SK-N-SH (cell line): ENCODE results near the gene AFAP1. TPM values are rescaled to one million over a fixed set of nuclear protein-coding genes. Genes with fewer than 3 reads are reported as not detected.

ENCODE experiments used
- CTCF ChIA-PET: fragments of 300-600, 350-600 bp; formaldehyde crosslinking; extraction: SDS; loops from one replicate; lab custom pipeline; 2021; lab: Yijun Ruan, JAX
- POLR2A ChIA-PET: fragments of 350-600 bp; sonication (Branson Sonifier 250); formaldehyde crosslinking; extraction: SDS; loops from one replicate; lab custom pipeline; 2020; ENCODE audit warnings: antibody characterized with exemption, inconsistent platforms; lab: Yijun Ruan, JAX
- DNase-seq: peaks from one replicate; pipeline ENCODE4 v3.0.0; 2012
- H2AFZ ChIP-seq: fragments of 200-600 bp; sonication (generic); 2 replicates; pipeline ENCODE4 v1.8.1; 2016; ENCODE audit warnings: antibody characterized with exemption, mild to moderate bottlenecking, low read depth
- H3F3A ChIP-seq: fragments of 200-600 bp; sonication (generic); replicated peaks from 2 replicates; pipeline ENCODE3; 2016; ENCODE audit warnings: antibody characterized with exemption, mild to moderate bottlenecking; ENCODE audit not compliant: insufficient read depth
- H3K27ac ChIP-seq, 2 experiments: fragments of 200-500 bp in 1 of 2; fragments of 200-600 bp in 1 of 2; sonication (Bioruptor generic) in 1 of 2; sonication (generic), shearing (Covaris generic) in 1 of 2; 2 replicates each; pipeline versions ENCODE4 v1.5.1 to v1.6.1; 2014 to 2016; ENCODE audit warnings: low read depth in 2 of 2, inconsistent platforms in 1 of 2, low read length in 1 of 2, mild to moderate bottlenecking in 1 of 2, mixed read lengths in 1 of 2
- H3K27me3 ChIP-seq: fragments of 200-600 bp; sonication (generic), shearing (Covaris generic); 2 replicates; pipeline ENCODE4 v1.6.1; 2016; ENCODE audit warnings: mixed run types; ENCODE audit not compliant: insufficient read depth
- H3K36me3 ChIP-seq, 2 experiments: fragments of 200-500 bp in 1 of 2; fragments of 200-600 bp in 1 of 2; sonication (Bioruptor generic) in 1 of 2; sonication (generic) in 1 of 2; replicated peaks in 1 of 2; 2 replicates each; pipeline versions ENCODE3 to v1.5.1; 2014 to 2016; ENCODE audit warnings: low read length in 1 of 2, mild to moderate bottlenecking in 1 of 2; ENCODE audit not compliant: insufficient read depth in 2 of 2, control insufficient read depth in 1 of 2
- H3K4me1 ChIP-seq, 2 experiments: fragments of 200-500 bp in 1 of 2; fragments of 200-600 bp in 1 of 2; sonication (Bioruptor generic) in 1 of 2; sonication (generic), shearing (Covaris generic) in 1 of 2; 2 replicates each; pipeline versions ENCODE4 v1.5.1 to v1.6.1; 2014 to 2016; ENCODE audit warnings: low read depth in 1 of 2, low read length in 1 of 2, mixed run types in 1 of 2; ENCODE audit not compliant: insufficient read depth in 2 of 2, control insufficient read depth in 1 of 2
- H3K4me2 ChIP-seq: fragments of 200-600 bp; sonication (generic), shearing (Covaris generic); 2 replicates; pipeline ENCODE4 v1.6.1; 2017; ENCODE audit warnings: mixed run types
- H3K4me3 ChIP-seq, 2 experiments: fragments of 200-500 bp in 1 of 2; fragments of 200-600 bp in 1 of 2; sonication (Bioruptor generic) in 1 of 2; sonication (generic), shearing (Covaris generic) in 1 of 2; 2 replicates each; pipeline versions ENCODE4 v1.5.1 to v1.8.1; 2014 to 2016; ENCODE audit warnings: low read depth in 2 of 2, inconsistent platforms in 1 of 2, low read length in 1 of 2, mild to moderate bottlenecking in 1 of 2, mixed read lengths in 1 of 2, moderate library complexity in 1 of 2
- H3K79me2 ChIP-seq: fragments of 200-600 bp; sonication (generic); 2 replicates; pipeline ENCODE4 v1.8.1; 2017; ENCODE audit warnings: mild to moderate bottlenecking; ENCODE audit not compliant: insufficient read depth
- H3K9ac ChIP-seq: fragments of 200-600 bp; sonication (generic); 2 replicates; pipeline ENCODE4 v1.6.1; 2017; ENCODE audit warnings: mixed run types
- H3K9me2 ChIP-seq: fragments of 200-600 bp; sonication (generic); 2 replicates; pipeline ENCODE4 v1.6.1; 2017; ENCODE audit warnings: mixed run types
- H3K9me3 ChIP-seq: fragments of 200-600 bp; sonication (generic); 2 replicates; pipeline ENCODE4 v1.6.1; 2017; ENCODE audit warnings: mixed run types, mild to moderate bottlenecking, moderate library complexity
- H4K20me1 ChIP-seq: fragments of 200-600 bp; sonication (generic); 2 replicates; pipeline ENCODE4 v1.6.1; 2017; ENCODE audit warnings: mild to moderate bottlenecking, mixed run types; ENCODE audit not compliant: insufficient read depth
- FOSL2 ChIP-seq: IDR thresholded peaks from 2 replicates; pipeline ENCODE4 v1.4.0; 2012; ENCODE audit warnings: low read depth, mild to moderate bottlenecking, moderate library complexity, borderline replicate concordance
- FOXJ3 ChIP-seq: sonication (generic); formaldehyde crosslinking; IDR thresholded peaks from 2 replicates; pipeline ENCODE4 v1.5.1; 2020; ENCODE audit warnings: mild to moderate bottlenecking, missing genetic modification reagents
- FOXM1 ChIP-seq: IDR thresholded peaks from 2 replicates; pipeline ENCODE4 v1.4.0; 2012; ENCODE audit warnings: low read depth, mild to moderate bottlenecking
- GABPA ChIP-seq: IDR thresholded peaks from 2 replicates; pipeline ENCODE4 v1.4.0; 2012; ENCODE audit warnings: low read depth, mild to moderate bottlenecking
- GATA2 ChIP-seq: sonication (generic); formaldehyde crosslinking; IDR thresholded peaks from 2 replicates; pipeline ENCODE4 v1.5.0; 2020; ENCODE audit warnings: mild to moderate bottlenecking, missing genetic modification reagents
- MXI1 ChIP-seq: IDR thresholded peaks from 2 replicates; pipeline ENCODE4 v1.6.1; 2012; ENCODE audit warnings: mild to moderate bottlenecking, low read depth, low read length, improper control_type of control experiment
- POLR2AphosphoS5 ChIP-seq: IDR thresholded peaks from 2 replicates; pipeline ENCODE4 v1.6.1; 2012; ENCODE audit warnings: low read depth, low read length
- RAD21 ChIP-seq: IDR thresholded peaks from 2 replicates; pipeline ENCODE4 v1.6.1; 2012; ENCODE audit warnings: mild to moderate bottlenecking, low read length
- RCOR1 ChIP-seq: fragments of 150-350 bp; IDR thresholded peaks from 2 replicates; pipeline ENCODE4 v1.6.1; 2017; ENCODE audit warnings: antibody characterized with exemption, low read length
- RXRA ChIP-seq: IDR thresholded peaks from 2 replicates; pipeline ENCODE4 v1.4.0; 2012; ENCODE audit warnings: low read depth, mild to moderate bottlenecking, borderline replicate concordance
- SMC3 ChIP-seq: IDR thresholded peaks from 2 replicates; pipeline ENCODE4 v1.6.1; 2012; ENCODE audit warnings: low read depth, low read length, improper control_type of control experiment
- USF1 ChIP-seq: IDR thresholded peaks from 2 replicates; pipeline ENCODE4 v1.4.0; 2012; ENCODE audit warnings: low read depth, borderline replicate concordance
- YY1 ChIP-seq: IDR thresholded peaks from 2 replicates; pipeline ENCODE4 v1.4.0; 2012; ENCODE audit warnings: low read depth, mild to moderate bottlenecking
- ZBTB33 ChIP-seq: IDR thresholded peaks from 2 replicates; pipeline ENCODE4 v1.4.0; 2012; ENCODE audit warnings: low read depth, borderline replicate concordance
- WGBS: methylation state at CpG from one replicate; pipeline ENCODE4 v1.1.6; 2017; ENCODE audit warnings: low lambda C conversion rate; 5-methylcytosine and 5-hydroxymethylcytosine counted together
- polyA plus RNA-seq, 3 experiments: library from polyadenylated mRNA; depleted of rRNA; stranded (reverse); fragments of >200 nt; gene quantifications; 2 replicates each; pipeline ENCODE4 v1.2.3, GENCODE V29; 2012
- TF ChIP-seq, protein P1 (sequence below): fragments of 150-350 bp; IDR thresholded peaks from 2 replicates; pipeline ENCODE4 v1.6.1; 2017; ENCODE audit warnings: antibody characterized with exemption, low read length, low read depth, borderline replicate concordance

Gene AFAP1
- polyA plus RNA-seq, 1 of the 3 experiments (the other 2 are of a cell fraction), result 67.9 TPM

DNA sequence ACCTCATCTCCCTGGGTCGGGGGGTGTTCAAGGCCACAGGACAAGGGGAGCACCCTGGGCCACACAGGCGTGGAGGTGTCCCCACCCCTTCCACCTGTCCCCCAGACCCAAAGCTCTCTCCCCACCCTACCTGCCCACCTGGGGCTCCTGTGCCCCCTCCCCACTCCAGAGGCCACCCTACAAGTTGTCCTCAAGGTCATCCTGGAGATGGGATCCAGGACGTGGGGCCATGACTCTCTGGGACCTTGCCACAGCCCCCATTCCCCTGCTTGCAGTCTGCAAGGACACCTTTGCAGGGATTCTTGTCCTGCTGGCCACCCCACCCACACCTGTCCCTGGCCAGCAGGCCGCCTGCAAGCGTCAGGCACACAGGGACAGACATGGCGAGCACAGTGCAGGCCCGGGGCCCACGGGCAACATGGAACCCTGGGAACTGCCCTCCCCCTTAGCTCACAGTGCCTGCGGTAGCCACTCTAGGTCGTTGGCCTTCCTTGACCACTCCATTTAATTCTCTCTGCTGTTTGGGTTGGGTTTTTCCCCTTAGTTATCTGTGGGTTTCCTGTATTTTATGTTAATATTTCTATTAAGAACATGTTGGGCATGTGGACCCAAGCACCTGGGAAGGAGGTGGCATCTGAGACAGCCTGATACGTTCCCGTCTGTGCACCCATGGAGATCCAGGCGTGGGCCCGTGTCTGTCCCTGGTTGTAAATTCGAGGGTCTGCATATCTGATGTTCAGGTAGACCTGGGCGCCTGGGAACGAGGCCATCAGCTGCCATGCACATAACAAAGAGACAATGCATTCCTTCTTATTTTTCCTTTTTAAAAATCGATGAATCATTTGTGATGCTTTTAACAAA, 197.5 kb downstream of the AFAP1 start:
- CTCF ChIA-PET, result interaction anchor here (0.9 to 2.8 kb wide), 5 partner anchors 14 to 246 kb away, joined by 3 to 9 read pairs (median 6); no protein-coding TSS in a partner anchor

DNA sequence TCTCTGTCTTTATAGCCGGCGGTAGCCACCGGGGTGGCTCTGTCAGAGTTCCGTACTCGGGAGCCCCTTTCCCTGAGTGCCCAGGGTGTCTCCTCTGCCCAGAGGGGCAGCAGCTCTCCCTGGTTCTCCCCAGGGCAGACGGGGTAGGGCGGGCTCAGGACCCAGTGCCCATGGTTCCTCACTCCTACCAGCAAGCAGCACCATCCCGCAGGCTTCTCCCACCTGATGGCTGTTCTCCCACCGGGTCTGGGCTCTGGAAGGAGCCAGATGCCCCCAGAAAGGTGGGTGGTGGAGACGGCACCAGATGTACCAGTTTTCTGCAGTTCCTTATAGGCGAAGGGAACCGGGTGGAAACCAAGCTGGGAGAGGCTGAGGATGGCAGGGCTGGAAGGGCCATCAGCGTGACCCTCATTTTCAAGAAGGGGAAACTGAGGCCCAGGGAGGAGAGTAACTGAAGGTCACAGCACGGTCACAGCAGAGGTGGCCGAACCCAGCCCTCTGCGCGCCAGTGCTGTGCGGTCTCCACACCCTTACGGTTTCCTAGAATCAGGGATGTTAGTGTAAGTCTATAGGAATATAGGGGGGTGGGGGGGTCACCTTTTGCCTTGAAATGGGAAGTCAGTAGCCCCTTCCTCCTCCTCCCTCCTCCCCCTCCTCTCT, 198.7 kb downstream of the AFAP1 start:
- H3K9me3 ChIP-seq, result no peaks in the 10 kb centered on the region
- no peaks in the 10 kb centered on the region for H3F3A ChIP-seq
- H3K79me2 ChIP-seq, result no peaks in the 10 kb centered on the region
- 90% methylated on average over 7 of the region's 19 CpGs for WGBS
- H3K27me3 ChIP-seq, result no peaks in the 10 kb centered on the region
- no peak overlapping the region for H3K27ac ChIP-seq
- H3K4me1 ChIP-seq, result peaks cover 0 to 11% of the 10 kb centered on the region in 2 experiments; a peak in 1 of 4 replicates
- H4K20me1 ChIP-seq, result no peaks in the 10 kb centered on the region
- ChIA-PET POLR2A (no interaction called here), CTCF (interaction anchor here (0.6 to 1.8 kb wide), 2 partner anchors 21 to 491 kb away, joined by 3 to 9 read pairs; no protein-coding TSS in a partner anchor)
- TF ChIP-seq SMC3 (no peak), FOXJ3 (CRISPR knock-in tag) (no peak), USF1 (no peak), RCOR1 (no peak), RXRA (no peak), MXI1 (no peak), ZBTB33 (no peak)
- TF ChIP-seq, protein P1, sequence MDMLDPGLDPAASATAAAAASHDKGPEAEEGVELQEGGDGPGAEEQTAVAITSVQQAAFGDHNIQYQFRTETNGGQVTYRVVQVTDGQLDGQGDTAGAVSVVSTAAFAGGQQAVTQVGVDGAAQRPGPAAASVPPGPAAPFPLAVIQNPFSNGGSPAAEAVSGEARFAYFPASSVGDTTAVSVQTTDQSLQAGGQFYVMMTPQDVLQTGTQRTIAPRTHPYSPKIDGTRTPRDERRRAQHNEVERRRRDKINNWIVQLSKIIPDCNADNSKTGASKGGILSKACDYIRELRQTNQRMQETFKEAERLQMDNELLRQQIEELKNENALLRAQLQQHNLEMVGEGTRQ, result no peak
- H3K9me2 ChIP-seq, result no peaks in the 10 kb centered on the region
- H3K4me2 ChIP-seq, result no peak overlapping the region
- no peak for DNase-seq
- no peak overlapping the region for H3K9ac ChIP-seq
- no peak overlapping the region for H2AFZ ChIP-seq
- no peak overlapping the region for H3K4me3 ChIP-seq
- peaks cover 0 to 5% of the 10 kb centered on the region in 2 experiments for H3K36me3 ChIP-seq

More for the DNA sequence above, 197.5 kb downstream of the AFAP1 start:
- no peak for DNase-seq
- POLR2A ChIA-PET, result no interaction called here
- Histone ChIP-seq H3K79me2 (no peaks in the 10 kb centered on the region), H3K4me2 (no peak overlapping the region), H3K9ac (no peak overlapping the region), H3F3A (no peaks in the 10 kb centered on the region), H4K20me1 (no peaks in the 10 kb centered on the region), H3K9me3 (no peaks in the 10 kb centered on the region), H3K36me3 (peaks cover 0 to 5% of the 10 kb centered on the region in 2 experiments), H3K9me2 (no peaks in the 10 kb centered on the region), H3K4me3 (no peak overlapping the region), H2AFZ (no peak overlapping the region), H3K27ac (no peak overlapping the region), H3K4me1 (peaks cover 0 to 11% of the 10 kb centered on the region in 2 experiments; a peak in 1 of 4 replicates), H3K27me3 (no peaks in the 10 kb centered on the region)
- WGBS, result 89% methylated on average over 15 of the region's 18 CpGs
- TF ChIP-seq GABPA (no peak), FOXM1 (no peak), FOSL2 (no peak), RAD21 (no peak), RXRA (no peak), POLR2AphosphoS5 (no peak), YY1 (no peak), GATA2 (CRISPR knock-in tag) (no peak)
